ENCODE measurements around the gene PGPEP1.

PGPEP1 gene

GRCh38 chr19:18386543-18387271 lies 46.3 kb downstream of the PGPEP1 start:
- TF ChIP-seq SIN3A (IDR thresholded peaks at IDR 0.05; ENCODE audit: borderline replicate concordance, insufficient read depth, low read length) = no peak
- TF ChIP-seq REST (IDR thresholded peaks at IDR 0.05; ENCODE audit: insufficient read depth in 1 of 2, low read depth in 2 of 2, low read length in 2 of 2) = no peak
- TF ChIP-seq POLR2AphosphoS5 (IDR thresholded peaks at IDR 0.05; ENCODE audit: low read depth, low read length) = no peak
- no peak for TF ChIP-seq FOXP2 (optimal IDR thresholded peaks at IDR 0.05; ENCODE audit: borderline replicate concordance, extremely low read depth, extremely low read length, insufficient read depth)
- no peak for TF ChIP-seq TAF1 (IDR thresholded peaks at IDR 0.05; ENCODE audit: borderline replicate concordance, insufficient read depth, low read length)

GRCh38 chr19:18388100-18388959 lies 47.9 kb downstream of the PGPEP1 start:
- TF ChIP-seq FOXP2 (optimal IDR thresholded peaks at IDR 0.05; ENCODE audit: borderline replicate concordance, extremely low read depth, extremely low read length, insufficient read depth) (peak; percentile 98), TAF1 (IDR thresholded peaks at IDR 0.05; ENCODE audit: borderline replicate concordance, insufficient read depth, low read length) (no peak)

GRCh38 chr19:18388960-18389725 lies 48.7 kb downstream of the PGPEP1 start:
- no peak for TF ChIP-seq TAF1 (IDR thresholded peaks at IDR 0.05; ENCODE audit: borderline replicate concordance, insufficient read depth, low read length)
- TF ChIP-seq REST (IDR thresholded peaks at IDR 0.05; ENCODE audit: insufficient read depth in 1 of 2, low read depth in 2 of 2, low read length in 2 of 2) = no peak
- TF ChIP-seq POLR2AphosphoS5 (IDR thresholded peaks at IDR 0.05; ENCODE audit: low read depth, low read length) = no peak
- no peak for TF ChIP-seq SIN3A (IDR thresholded peaks at IDR 0.05; ENCODE audit: borderline replicate concordance, insufficient read depth, low read length)
- no peak for TF ChIP-seq FOXP2 (optimal IDR thresholded peaks at IDR 0.05; ENCODE audit: borderline replicate concordance, extremely low read depth, extremely low read length, insufficient read depth)

GRCh38 chr19:18389726-18390064 lies 49.3 kb downstream of the PGPEP1 start:
- TF ChIP-seq POLR2AphosphoS5 (IDR thresholded peaks at IDR 0.05; ENCODE audit: low read depth, low read length) (no peak), SIN3A (IDR thresholded peaks at IDR 0.05; ENCODE audit: borderline replicate concordance, insufficient read depth, low read length) (no peak), TAF1 (IDR thresholded peaks at IDR 0.05; ENCODE audit: borderline replicate concordance, insufficient read depth, low read length) (no peak), REST (IDR thresholded peaks at IDR 0.05; ENCODE audit: insufficient read depth in 1 of 2, low read depth in 2 of 2, low read length in 2 of 2) (no peak), FOXP2 (optimal IDR thresholded peaks at IDR 0.05; ENCODE audit: borderline replicate concordance, extremely low read depth, extremely low read length, insufficient read depth) (no peak)

Measured in PFSK-1 (cell line).